ENCODE measurements around the gene RAB11FIP4.

Gene RAB11FIP4

DNA sequence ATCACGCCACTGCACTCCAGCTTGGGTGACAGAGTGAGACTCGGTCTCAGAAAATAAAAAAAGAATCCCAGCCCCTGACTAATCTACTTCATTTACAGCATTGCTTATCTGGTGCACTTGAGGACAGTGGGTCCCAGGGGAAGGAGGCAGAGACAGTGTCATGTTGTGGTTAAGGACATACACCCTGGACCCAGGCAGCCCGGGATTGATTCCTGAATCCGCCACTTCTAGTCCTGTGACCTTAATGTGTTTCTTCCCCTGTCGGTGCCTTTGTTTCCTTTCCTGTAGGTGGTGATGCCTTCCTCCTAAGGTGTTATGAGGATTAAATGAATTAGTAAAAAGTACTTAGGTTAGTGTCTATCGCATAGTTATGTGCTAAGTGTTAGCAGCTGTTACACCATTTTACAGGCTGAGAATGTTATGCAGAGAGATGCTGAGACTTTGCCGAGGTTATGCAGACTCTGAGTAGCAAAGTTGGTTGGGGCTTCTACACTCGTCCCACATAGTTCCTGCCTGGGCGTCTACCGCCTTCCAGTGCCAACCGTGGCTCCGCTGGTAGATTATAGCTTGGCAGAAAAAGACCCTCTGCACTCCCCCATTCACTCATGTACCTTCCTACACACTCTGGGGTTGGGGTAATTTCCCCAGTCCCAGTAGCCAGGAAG, 74.8 kb downstream of the RAB11FIP4 start:
- Histone ChIP-seq H3K9me3 (ENCODE audit: control insufficient read depth in 2 of 2, low read length in 2 of 2) (no peaks in the 10 kb centered on the region), H3K36me3 (ENCODE audit: control insufficient read depth in 2 of 2, insufficient read depth in 2 of 2, low read length in 2 of 2) (no peaks in the 10 kb centered on the region), H3K9ac (ENCODE audit: low read length in 2 of 2) (no peak overlapping the region), H3K4me1 (ENCODE audit: control insufficient read depth, insufficient read depth, low read length) (no peaks in the 10 kb centered on the region), H3K27me3 (ENCODE audit: control insufficient read depth in 1 of 2, insufficient read depth in 2 of 2, low read length in 2 of 2) (no peaks in the 10 kb centered on the region), H3K27ac (ENCODE audit: low read length) (no peak overlapping the region), H3K4me3 (ENCODE audit: low read length in 2 of 2) (no peak overlapping the region)

GRCh38 chr17:31467502-31468256, 76.2 kb downstream of the RAB11FIP4 start:
- no peak overlapping the region for H3K9ac ChIP-seq (ENCODE audit: low read length in 2 of 2)
- H3K4me1 ChIP-seq (ENCODE audit: control insufficient read depth, insufficient read depth, low read length) = no peaks in the 10 kb centered on the region
- peaks cover 0 to 5% of the 10 kb centered on the region in 2 donors for H3K27me3 ChIP-seq (ENCODE audit: control insufficient read depth in 1 of 2, insufficient read depth in 2 of 2, low read length in 2 of 2)
- no peaks in the 10 kb centered on the region for H3K9me3 ChIP-seq (ENCODE audit: control insufficient read depth in 2 of 2, low read length in 2 of 2)
- no peak overlapping the region for H3K27ac ChIP-seq (ENCODE audit: low read length)
- no peaks in the 10 kb centered on the region for H3K36me3 ChIP-seq (ENCODE audit: control insufficient read depth in 2 of 2, insufficient read depth in 2 of 2, low read length in 2 of 2)
- H3K4me3 ChIP-seq (ENCODE audit: low read length in 2 of 2) = no peak overlapping the region

DNA sequence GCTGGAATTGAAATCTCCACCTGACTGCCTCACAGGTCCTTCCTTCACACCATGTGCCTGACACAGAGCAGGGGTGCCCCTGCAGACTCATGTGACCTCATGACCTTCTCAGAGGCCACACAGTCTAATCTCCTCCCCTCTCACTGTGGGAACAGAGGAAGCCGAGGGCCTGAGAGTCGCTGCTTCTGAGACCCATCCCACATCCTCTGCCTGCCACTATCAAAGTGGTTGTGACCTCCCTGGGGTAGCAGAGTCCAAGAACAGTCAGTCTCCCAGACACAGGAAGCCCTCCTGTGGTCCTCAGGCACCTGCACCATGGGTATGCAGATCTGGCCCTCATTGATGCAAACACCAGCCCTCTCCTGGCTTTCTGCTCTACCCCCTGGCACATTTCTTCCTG, 78.5 kb downstream of the RAB11FIP4 start:
- no peak overlapping the region for H3K27ac ChIP-seq (ENCODE audit: low read length)
- H3K36me3 ChIP-seq (ENCODE audit: control insufficient read depth in 2 of 2, insufficient read depth in 2 of 2, low read length in 2 of 2) = no peaks in the 10 kb centered on the region
- no peaks in the 10 kb centered on the region for H3K4me1 ChIP-seq (ENCODE audit: control insufficient read depth, insufficient read depth, low read length)
- no peak overlapping the region for H3K4me3 ChIP-seq (ENCODE audit: low read length in 2 of 2)
- H3K27me3 ChIP-seq (ENCODE audit: control insufficient read depth in 1 of 2, insufficient read depth in 2 of 2, low read length in 2 of 2) = peaks cover 2 to 8% of the 10 kb centered on the region in 2 donors
- no peaks in the 10 kb centered on the region for H3K9me3 ChIP-seq (ENCODE audit: control insufficient read depth in 2 of 2, low read length in 2 of 2)
- no peak overlapping the region for H3K9ac ChIP-seq (ENCODE audit: low read length in 2 of 2)

- Histone ChIP-seq H3K27me3 (ENCODE audit: control insufficient read depth in 1 of 2, insufficient read depth in 2 of 2, low read length in 2 of 2) (peaks cover 2 to 8% of the 10 kb centered on the region in 2 donors), H3K4me3 (ENCODE audit: low read length in 2 of 2) (no peak overlapping the region), H3K9ac (ENCODE audit: low read length in 2 of 2) (no peak overlapping the region), H3K4me1 (ENCODE audit: control insufficient read depth, insufficient read depth, low read length) (no peaks in the 10 kb centered on the region), H3K9me3 (ENCODE audit: control insufficient read depth in 2 of 2, low read length in 2 of 2) (no peaks in the 10 kb centered on the region), H3K36me3 (ENCODE audit: control insufficient read depth in 2 of 2, insufficient read depth in 2 of 2, low read length in 2 of 2) (no peaks in the 10 kb centered on the region), H3K27ac (ENCODE audit: low read length) (no peak overlapping the region)
These were observed 79.1 kb downstream of the RAB11FIP4 start for GRCh38 chr17:31470592-31470991.

DNA sequence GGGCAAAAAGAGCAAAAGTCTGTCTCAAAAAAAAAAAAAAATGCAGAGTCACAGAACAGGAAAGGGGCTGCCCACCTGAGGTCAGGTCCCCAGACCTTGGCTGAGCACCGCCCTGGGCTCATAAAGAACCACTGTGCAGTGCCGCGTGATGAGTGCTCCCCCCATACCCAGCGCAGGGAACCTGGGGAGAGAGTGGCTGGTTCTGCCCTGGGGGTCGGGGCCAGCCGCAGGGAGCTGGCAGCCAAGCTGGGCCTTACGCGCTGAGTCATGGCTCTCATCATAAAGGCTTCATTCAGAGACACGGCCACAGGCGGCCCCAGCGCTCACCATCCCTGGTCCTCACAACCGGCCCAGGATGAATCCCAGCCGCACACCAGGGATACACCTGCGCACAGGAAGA, 80.7 kb downstream of the RAB11FIP4 start:
- Histone ChIP-seq H3K4me3 (ENCODE audit: low read length in 2 of 2) (no peak overlapping the region), H3K4me1 (ENCODE audit: control insufficient read depth, insufficient read depth, low read length) (no peaks in the 10 kb centered on the region), H3K36me3 (ENCODE audit: control insufficient read depth in 2 of 2, insufficient read depth in 2 of 2, low read length in 2 of 2) (no peaks in the 10 kb centered on the region), H3K9ac (ENCODE audit: low read length in 2 of 2) (no peak overlapping the region), H3K27me3 (ENCODE audit: control insufficient read depth in 1 of 2, insufficient read depth in 2 of 2, low read length in 2 of 2) (peaks cover 2 to 8% of the 10 kb centered on the region in 2 donors), H3K27ac (ENCODE audit: low read length) (no peak overlapping the region), H3K9me3 (ENCODE audit: control insufficient read depth in 2 of 2, low read length in 2 of 2) (no peaks in the 10 kb centered on the region)

GRCh38 chr17:31475378-31476162, 84.1 kb downstream of the RAB11FIP4 start:
- H3K27ac ChIP-seq (ENCODE audit: low read length) = no peak overlapping the region
- no peaks in the 10 kb centered on the region for H3K4me1 ChIP-seq (ENCODE audit: control insufficient read depth, insufficient read depth, low read length)
- H3K9me3 ChIP-seq (ENCODE audit: control insufficient read depth in 2 of 2, low read length in 2 of 2) = no peaks in the 10 kb centered on the region
- H3K9ac ChIP-seq (ENCODE audit: low read length in 2 of 2) = no peak overlapping the region
- H3K4me3 ChIP-seq (ENCODE audit: low read length in 2 of 2) = no peak overlapping the region
- H3K36me3 ChIP-seq (ENCODE audit: control insufficient read depth in 2 of 2, insufficient read depth in 2 of 2, low read length in 2 of 2) = no peaks in the 10 kb centered on the region
- peaks cover 13 to 18% of the 10 kb centered on the region in 2 donors for H3K27me3 ChIP-seq (ENCODE audit: control insufficient read depth in 1 of 2, insufficient read depth in 2 of 2, low read length in 2 of 2)

DNA sequence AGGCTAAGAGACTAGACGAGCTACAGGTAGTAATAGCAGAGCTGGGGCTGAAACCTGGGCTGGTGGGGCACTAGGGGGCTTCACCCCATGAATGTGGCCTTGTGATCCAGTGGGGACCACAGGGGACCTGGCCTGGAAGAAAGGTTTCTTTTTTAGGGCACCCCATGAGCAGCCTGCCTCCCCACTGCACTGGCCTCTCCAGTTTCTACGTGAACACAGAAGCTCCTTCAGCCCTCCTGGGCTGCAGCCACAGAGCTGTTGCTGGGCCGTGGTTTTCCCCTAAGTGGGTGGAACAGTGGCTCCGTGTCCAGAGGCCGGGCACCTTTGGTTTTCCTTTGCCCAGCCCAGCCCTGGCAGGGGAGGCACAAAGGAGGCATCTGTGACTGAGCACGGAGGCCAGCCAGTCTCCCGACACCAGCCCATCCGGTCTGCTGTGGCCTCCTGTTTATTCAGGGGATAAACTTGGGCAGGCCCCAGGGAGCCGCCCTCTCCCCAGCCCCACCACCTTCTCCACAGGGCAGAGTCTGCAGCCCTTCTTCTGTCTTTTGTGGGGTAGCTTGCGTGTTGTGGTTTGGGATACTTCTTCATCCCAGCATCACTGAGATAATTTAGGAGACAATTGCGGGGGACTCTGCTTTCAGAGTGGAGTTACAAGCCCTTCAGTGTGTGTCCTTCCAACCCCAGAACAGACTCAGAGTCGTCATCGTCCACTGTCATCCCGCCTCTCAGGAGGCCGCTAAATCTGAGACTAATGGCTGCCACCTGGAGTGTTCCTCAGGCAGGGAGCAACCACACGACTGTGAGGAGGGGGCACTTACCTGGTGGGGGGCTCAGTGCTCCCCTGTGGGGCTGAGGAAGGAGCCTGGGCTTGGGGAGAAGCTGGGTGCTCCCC, 85.3 kb downstream of the RAB11FIP4 start:
- peaks cover 18 to 21% of the 10 kb centered on the region in 2 donors for H3K27me3 ChIP-seq (ENCODE audit: control insufficient read depth in 1 of 2, insufficient read depth in 2 of 2, low read length in 2 of 2)

DNA sequence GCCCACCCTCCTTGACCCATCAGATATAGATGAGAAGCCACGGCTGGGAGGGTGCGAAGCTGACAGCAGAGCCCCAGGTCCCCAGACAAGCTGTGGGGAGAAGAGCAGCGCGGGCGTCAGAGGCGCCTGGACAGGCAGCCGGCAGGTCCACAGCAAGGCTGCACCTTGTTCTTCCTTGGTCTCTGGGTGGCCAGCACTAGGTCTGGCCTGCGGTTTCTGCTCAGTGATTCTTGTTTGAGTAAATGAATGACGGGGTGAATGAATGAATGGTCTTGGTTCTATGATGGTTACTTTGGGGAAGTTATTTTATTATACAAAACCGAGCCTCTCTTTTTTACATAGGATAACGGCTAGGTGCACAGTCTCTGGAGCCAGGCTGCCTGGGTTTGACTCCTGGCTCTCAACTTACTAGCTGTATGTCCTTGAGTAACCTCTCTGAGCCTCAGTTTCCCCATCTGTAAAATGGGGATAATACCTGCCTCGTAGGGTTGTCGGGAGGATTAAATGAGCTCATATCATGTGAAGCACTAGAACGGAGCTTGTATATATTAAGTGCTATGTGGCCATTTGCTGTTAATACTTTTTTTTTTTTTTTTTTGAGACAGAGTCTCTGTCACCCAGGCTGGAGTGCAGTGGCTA, 86.1 kb downstream of the RAB11FIP4 start:
- H3K4me1 ChIP-seq (ENCODE audit: control insufficient read depth, insufficient read depth, low read length) = no peaks in the 10 kb centered on the region
- H3K27me3 ChIP-seq (ENCODE audit: control insufficient read depth in 1 of 2, insufficient read depth in 2 of 2, low read length in 2 of 2) = peaks cover 17 to 18% of the 10 kb centered on the region in 2 donors
- no peak overlapping the region for H3K27ac ChIP-seq (ENCODE audit: low read length)
- no peaks in the 10 kb centered on the region for H3K36me3 ChIP-seq (ENCODE audit: control insufficient read depth in 2 of 2, insufficient read depth in 2 of 2, low read length in 2 of 2)
- H3K9me3 ChIP-seq (ENCODE audit: control insufficient read depth in 2 of 2, low read length in 2 of 2) = no peaks in the 10 kb centered on the region
- no peak overlapping the region for H3K4me3 ChIP-seq (ENCODE audit: low read length in 2 of 2)
- H3K9ac ChIP-seq (ENCODE audit: low read length in 2 of 2) = no peak overlapping the region

More for the DNA sequence above, 85.3 kb downstream of the RAB11FIP4 start:
- no peak overlapping the region for H3K9ac ChIP-seq (ENCODE audit: low read length in 2 of 2)
- H3K9me3 ChIP-seq (ENCODE audit: control insufficient read depth in 2 of 2, low read length in 2 of 2) = no peaks in the 10 kb centered on the region
- H3K4me1 ChIP-seq (ENCODE audit: control insufficient read depth, insufficient read depth, low read length) = no peaks in the 10 kb centered on the region
- no peak overlapping the region for H3K27ac ChIP-seq (ENCODE audit: low read length)
- H3K4me3 ChIP-seq (ENCODE audit: low read length in 2 of 2) = no peak overlapping the region
- no peaks in the 10 kb centered on the region for H3K36me3 ChIP-seq (ENCODE audit: control insufficient read depth in 2 of 2, insufficient read depth in 2 of 2, low read length in 2 of 2)

DNA sequence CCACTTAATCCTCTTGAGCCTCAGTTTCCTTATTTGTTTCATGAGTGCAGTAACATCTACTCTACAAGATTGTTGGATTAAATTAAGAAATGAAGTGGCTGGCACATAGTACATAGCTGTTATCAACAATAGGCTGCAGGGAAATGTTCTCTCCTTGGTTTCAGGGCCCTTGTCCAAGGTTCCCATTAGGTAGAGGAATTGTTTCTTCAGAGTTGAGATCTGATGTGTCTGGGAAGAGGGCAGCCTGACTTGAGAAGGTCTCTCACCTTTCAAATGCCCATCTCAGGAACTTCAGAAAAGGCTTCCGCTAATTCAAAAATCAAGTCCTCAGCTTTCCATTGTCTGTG, 87.6 kb downstream of the RAB11FIP4 start:
- Histone ChIP-seq H3K36me3 (ENCODE audit: control insufficient read depth in 2 of 2, insufficient read depth in 2 of 2, low read length in 2 of 2) (no peaks in the 10 kb centered on the region), H3K4me1 (ENCODE audit: control insufficient read depth, insufficient read depth, low read length) (no peaks in the 10 kb centered on the region), H3K9me3 (ENCODE audit: control insufficient read depth in 2 of 2, low read length in 2 of 2) (no peaks in the 10 kb centered on the region), H3K27ac (ENCODE audit: low read length) (no peak overlapping the region), H3K9ac (ENCODE audit: low read length in 2 of 2) (no peak overlapping the region), H3K4me3 (ENCODE audit: low read length in 2 of 2) (no peak overlapping the region), H3K27me3 (ENCODE audit: control insufficient read depth in 1 of 2, insufficient read depth in 2 of 2, low read length in 2 of 2) (peaks cover 15% of the 10 kb centered on the region in 2 donors)

- H3K4me3 ChIP-seq (ENCODE audit: low read length in 2 of 2) = no peak overlapping the region
- H3K9me3 ChIP-seq (ENCODE audit: control insufficient read depth in 2 of 2, low read length in 2 of 2) = no peaks in the 10 kb centered on the region
- no peaks in the 10 kb centered on the region for H3K4me1 ChIP-seq (ENCODE audit: control insufficient read depth, insufficient read depth, low read length)
- H3K9ac ChIP-seq (ENCODE audit: low read length in 2 of 2) = no peak overlapping the region
- H3K36me3 ChIP-seq (ENCODE audit: control insufficient read depth in 2 of 2, insufficient read depth in 2 of 2, low read length in 2 of 2) = no peaks in the 10 kb centered on the region
- H3K27me3 ChIP-seq (ENCODE audit: control insufficient read depth in 1 of 2, insufficient read depth in 2 of 2, low read length in 2 of 2) = peaks cover 15 to 18% of the 10 kb centered on the region in 2 donors
- H3K27ac ChIP-seq (ENCODE audit: low read length) = no peak overlapping the region
These were observed 88.0 kb downstream of the RAB11FIP4 start for GRCh38 chr17:31479524-31479923.
